ENCODE data around the gene ADIPOR2.
"Not testable (repeated sequence)": the region's sequence is repeated elsewhere in the genome, so short reads cannot be mapped to it uniquely, and the experiment has no call there.

The ADIPOR2 gene

DNA sequence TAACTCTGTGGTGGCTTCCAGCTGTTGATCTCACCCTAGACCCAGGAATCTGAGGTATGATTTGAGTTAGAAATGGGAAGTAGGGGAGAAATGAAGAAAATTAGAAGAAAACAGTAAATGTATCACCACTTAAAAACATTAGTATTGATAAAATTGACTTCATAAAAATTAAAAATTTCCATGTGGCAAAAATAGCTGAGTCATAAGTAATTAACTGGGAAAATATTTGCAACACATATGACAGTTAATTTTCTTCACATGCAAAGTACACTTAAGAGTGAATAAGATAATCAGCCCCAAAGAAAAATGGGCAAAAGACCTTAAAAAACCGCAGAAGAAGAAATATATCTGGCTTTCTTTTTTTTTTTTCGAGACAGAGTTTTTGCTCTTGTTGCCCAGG, 25.5 kb upstream of the ADIPOR2 start:
- DNase-seq: no peak

DNA sequence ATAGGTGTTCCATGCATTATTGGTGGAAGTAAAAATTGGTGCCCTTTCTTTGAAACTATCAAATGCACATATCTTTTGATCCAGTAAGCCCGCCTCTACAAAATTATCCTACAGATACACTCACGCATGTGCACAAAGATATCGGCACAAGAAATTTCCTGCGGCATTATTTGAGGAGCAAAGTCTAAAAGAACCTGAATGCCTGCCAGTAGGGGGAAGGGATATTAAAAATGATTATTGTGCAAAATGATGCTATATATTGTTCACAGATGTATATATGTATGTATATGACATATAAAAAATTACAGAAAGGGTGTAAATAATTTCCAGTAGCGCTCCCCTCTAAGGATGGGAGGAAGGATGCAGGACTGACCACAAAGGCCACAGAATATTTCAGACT, 24.7 kb upstream of the ADIPOR2 start:
- no peak for DNase-seq

DNA sequence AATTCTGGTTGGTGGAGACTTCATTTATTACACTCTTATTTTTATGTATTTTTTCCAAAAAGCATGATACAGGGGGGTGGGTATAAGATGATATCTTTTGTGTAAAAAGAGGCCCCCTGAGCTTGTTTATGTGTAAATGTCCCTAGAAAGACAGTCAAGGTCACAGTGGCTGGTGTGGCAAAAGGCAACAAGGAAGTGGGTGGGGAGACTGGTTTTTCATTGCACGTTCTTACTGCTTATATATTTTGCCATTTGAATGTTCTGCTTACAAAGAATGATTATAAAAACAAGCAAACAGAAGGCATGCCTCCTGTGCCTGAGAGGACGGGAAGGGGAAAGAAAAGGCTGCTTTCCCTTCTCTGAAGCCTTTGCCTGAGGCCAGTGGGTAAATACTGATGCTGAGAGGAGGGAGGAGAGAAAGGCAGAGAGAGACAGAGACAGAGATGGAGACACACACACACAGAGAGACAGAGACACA, 24.1 kb upstream of the ADIPOR2 start:
- peak; percentile 27 to 30 for DNase-seq

DNA sequence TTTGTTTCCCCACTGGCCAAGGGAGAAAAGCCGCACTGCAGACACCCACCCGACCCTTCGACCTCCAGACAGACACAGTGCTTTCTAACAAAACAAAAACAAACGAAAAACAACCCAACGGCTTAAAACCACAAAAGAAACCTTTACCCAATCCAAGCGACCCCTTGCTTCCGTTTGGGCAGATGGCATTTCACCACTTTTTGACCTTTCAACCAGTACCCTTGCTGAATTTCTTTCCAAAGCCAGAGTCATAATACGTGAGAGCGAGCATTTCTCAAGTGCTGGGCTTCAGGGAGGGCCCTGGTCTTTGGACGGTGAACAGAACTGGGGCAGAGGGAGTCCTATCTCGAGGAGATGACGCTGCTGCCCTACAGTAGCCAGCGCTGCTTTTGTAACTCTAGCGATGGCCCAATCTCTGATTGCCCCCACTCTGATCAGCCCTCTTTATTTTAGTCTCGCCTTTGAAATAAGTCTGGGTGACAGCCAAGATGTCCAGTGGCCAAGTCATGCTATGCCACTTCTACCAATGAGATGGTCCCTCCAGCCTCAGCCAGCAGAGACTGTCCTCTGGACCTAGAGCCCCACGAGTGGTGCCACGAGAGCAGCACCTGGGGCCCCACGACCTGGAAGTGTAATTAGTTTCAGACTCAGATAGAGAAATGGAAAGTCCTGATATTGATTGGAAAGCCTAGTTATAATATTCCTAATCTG, 21.9 kb upstream of the ADIPOR2 start:
- DNase-seq: peak; percentile 86 to 94

DNA sequence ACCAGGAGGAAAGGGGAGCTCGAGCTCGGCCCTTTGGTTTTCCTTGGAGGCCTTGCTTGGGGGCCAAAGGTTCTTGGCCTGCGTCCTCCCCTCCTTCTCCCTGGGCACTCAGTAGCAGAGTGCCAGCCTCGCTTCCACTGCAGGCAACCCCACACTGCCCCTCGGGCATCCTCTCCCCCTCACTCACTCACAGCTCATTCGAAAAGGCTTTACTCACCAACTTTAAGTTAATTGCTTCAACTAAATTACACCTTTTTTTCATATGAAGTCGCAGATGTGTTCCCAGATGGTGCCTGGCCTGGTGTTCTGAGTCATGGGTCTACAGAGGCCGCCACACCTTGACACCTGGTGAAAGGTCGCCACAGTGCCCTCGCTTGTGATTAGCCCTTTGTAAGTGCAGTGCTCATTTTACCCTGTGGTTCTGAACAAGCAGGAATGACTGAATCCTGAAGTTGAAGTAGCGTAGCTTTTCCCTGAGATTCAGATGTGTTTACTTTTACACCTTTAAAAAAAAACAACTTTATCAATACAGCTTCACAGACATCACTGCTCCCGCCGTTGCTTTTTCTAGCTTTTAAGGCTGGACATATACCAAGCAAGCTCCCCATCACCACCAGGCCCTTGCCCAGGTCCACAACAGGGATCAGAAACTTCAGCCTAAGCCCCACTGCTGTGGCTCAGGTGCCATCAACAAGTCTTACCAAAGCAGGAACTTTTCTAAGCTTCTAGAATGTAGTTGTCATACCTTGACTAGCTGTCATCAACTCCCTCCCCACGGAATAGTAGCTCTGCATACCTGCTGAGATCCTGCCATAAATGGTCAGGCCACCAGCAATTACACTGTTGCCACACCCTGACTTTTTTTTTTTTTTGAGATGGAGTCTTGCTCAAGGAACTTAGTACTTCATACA, 20.3 kb upstream of the ADIPOR2 start:
- no peak for DNase-seq

DNA sequence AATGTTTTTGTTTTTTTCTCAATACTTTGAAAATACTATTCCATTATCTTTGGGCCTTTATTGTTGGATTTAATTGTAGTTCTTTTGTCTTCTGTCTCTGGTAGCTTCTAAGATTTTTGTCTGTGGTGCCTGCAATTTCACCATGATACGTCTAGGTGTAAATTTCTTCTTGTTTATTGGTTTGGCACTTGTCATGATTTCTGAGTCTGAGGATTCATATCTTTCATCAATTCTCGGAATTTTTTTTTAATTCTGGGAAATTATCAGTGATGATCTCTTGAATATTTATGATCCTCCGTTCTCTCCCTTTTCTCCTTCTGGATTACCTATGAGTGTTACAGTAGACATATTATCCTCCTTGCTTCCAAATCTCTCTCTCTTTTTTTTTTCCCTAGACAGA, 14.8 kb upstream of the ADIPOR2 start:
- DNase-seq: no peak

DNA sequence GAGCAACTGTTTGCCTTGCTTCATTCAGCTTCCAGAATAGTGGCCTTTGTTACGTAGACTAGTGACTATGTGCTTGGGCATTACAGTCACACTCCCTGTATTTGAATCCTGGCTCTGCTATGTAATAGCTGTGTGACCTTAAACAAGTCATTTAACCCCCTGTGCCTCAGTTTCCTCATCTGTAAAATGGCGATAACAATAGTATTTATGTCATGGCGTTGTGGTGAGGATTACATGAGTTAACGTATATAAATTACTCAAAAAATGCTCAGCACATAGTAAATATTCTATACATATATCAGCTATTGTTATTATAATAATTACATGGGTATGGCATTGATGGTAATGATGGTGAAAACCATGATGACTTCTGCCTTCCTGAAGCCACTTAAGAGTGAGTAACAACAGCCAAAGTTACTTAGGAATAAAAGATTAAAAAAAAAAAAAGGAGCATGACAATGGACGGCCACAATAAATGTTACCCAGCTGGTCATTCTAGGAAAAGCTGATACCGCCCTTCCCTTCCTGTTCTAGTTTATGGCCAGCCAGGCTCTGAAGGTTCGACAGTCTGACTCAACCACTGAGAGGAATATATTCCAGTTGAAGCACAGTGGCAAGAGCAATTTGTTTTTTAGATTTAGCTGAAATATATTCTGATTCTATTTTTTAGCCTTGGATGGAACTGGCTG, 9.9 kb upstream of the ADIPOR2 start:
- no peak for DNase-seq

DNA sequence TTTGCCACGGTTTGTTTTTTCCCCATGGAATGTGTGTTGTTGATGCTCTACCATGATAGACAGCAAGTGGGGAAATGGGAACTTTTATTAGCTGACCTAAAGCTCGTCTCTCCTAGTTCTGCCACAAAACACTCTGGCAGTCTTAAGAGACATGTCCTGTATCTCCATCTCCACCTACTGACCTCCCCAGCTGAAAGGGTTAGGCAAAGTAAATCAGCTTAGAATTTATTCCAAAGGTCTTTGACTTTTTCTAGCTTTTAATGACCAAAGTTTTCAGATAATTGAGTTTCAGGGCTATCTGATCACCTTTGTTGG, 9.4 kb upstream of the ADIPOR2 start:
- no peak for DNase-seq

DNA sequence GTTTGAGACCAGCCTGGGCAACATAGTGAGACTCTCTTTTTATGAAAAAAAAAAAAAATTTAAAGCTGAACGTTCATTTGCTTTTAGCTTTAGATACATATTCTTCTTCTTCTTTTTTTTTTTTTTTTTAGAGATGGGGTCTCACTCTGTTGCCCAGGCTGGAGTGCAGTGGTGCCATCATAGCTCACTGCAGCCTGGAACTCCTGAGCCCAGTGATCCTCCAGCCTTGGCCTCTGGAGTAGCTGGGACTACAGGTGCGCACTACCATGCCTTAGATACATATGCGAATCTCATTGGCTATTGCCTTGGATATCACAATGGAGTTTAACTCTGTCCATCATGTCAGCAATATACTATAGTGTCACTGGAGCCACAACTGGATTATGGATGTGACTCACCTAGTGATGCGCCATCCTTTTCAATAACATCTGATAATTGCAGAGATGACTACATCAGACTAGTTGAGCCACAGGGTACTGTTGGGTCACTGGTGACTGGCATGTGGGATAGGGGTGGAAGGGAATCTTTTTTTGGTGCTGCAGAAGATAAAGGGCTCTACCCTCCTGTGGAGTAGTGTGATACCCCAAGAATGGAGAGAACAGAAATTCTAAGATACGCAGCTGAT, 2.7 kb upstream of the ADIPOR2 start:
- DNase-seq: no peak

DNA sequence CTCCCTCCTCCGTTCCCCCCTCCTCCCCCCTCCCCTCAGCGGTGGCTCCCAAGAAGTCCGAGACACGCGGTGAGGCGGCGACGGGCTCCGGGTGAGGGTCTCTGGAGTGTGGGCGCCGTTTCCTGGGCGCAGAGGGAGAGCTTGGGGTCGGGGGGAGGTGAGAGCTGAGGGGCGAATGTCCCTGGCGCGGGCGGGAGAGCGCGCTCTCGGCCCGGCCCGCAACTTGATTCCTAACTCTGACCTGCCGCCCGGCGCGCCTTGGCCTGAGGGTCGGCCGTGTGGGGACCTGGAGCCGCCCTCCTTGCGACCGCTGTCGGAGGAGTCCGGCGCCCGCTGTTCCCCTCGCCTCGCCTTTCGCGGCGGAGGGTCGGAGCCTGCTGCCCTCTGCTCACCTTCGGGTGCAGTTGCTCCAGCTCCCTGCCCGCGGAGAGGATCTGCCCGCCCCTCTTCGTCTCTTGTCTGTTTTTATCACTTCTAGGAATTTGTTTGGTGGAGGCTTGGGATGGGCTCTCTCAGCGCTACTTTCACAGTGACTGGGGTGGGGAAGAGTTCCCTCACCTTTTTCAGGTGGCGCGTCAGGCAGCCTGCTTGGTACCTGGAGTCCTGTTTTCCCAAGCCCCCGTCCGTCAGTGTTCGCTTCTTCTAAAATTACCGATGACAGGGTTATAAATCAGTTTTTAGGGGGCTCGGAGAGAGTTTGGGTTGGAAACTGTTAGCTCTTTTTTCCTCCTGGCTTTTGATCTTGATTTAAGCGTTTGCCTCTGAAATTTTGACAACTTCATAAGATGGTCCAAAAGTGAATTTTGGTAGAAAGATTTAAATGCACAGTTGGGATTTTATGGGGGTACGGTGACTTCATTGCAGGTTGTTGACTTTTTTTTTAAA, 495 bp downstream of the ADIPOR2 start:
- DNase-seq: peak in 1 of 2 donors; percentile 36

DNA sequence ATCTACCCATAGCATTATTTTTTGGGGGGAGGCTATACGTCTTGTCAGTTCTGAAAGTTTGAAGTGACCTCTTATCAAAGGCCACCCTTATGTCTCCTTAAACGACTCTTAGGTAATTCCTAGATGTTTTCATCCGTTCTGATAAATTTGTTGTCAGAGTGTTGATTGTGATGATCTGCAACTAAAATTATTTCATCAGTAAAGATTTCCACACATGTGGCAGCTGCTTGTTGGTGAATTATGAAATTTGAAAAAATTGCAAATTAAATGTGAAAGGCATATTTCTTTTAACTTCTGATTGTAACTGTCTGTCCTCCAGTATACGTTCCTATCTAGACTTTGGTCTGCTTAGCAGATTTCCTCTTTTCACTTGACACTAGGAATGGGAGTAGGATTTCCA, 1.4 kb downstream of the ADIPOR2 start:
- DNase-seq: peak in 1 of 2 donors; percentile 64

DNA sequence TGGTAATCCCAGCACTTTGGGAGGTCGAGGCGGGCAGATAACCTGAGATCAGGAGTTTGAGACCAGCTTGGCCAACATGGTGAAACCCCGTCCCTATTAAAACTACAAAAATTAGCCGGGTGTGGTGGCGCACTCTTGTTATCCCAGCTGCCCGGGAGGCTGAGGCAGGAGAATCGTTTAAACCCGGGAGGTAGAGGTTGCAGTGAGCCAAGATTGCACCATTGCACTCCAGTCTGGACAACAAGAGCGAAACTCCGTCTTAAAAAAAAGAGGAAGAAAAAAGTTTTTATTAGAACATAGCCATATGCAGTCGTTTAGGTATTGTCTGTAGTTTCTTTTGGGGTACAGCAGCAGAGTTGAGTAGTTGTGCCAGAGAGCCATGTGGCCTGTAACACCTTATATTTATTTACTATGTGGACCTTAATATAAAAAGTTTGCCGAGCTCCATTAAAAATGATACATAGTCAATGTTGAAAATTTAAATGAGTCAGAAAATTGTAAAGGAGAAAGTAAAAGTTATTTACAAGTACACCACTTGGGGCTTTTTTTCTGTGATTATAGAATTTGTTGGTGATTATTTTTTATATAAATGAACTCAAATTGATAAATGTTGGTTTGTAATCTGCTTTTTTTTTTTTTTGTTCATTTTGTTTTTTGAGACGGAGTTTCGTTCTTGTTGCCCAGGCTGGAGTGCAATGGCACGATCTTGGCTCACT, 2.2 kb downstream of the ADIPOR2 start:
- peak; percentile 29 to 77 for DNase-seq

DNA sequence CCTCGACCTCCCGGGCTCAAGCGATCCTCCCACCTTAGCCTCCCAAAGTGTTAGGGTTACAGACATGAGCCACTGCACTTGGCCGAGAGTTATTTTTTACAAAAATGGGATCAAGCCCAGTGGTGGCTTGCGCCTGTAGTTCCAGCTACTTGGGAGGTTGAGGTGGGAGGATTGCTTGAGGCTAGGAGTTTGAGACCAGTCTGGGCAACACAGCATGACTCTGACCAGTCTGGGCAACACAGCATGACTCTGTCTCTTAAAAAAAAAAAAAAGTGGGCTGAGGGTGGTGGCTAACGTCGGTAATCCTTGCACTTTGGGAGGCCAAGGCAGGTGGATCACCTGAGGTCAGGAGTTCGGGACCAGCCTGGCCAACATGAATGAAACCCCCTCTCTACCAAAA, 4.2 kb downstream of the ADIPOR2 start:
- not testable (repeated sequence) for DNase-seq

DNA sequence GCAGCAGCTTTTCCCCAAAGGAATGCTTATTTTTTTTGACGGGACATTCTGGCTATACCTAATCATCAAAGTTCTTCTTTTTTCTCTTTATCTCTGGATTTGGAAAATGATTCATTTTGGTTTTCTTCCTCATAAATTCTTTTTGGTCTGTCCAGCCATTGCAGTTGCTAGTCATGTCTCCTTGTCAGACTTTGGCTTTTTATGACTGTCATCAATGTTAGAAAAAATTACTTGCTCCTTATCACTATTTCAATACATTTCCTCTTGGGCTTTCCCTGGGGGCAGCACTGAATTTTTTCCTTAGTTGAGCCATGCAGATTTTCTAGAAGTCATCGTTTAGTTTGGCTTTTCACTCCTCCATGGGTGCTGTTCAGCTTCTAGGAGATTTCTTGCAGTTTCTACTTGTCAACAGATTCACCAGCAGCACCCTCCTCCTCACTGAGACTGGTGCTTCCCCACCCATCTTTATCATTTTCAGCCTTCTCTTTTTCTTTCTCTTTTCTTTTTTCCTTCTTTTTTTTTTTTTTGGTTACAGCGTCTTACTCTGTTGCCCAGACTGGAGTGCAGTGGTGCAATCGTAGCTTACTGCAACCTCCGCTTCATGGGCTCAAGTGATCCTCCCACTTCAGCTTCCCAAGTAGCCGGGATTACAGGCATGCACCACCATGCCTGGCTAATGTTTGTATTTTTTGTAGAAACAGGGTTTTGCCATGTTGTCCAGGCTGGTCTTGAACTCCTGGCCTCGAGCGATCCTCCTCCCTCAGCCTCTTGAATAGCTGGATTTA, 5.2 kb downstream of the ADIPOR2 start:
- DNase-seq: peak in 1 of 2 donors; percentile 30

DNA sequence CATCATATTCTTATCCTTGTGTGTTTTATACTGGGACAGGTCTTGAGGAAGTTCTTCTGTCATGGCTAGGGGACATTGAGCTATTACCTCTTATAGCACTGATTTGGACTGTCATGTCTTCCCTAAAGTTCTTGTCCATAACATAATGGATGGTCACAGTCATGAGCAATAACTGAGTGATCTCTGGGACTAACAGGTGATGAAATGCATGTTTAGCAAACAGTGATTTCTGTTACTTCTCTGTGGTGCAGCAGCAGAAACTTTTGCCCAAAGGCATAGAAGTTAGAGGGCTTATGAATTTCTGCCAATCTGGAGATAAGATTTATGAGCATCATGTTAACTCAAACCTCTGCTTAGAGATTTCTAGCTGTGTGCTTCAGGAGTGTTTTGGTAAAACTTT, 5.9 kb downstream of the ADIPOR2 start:
- DNase-seq: peak in 1 of 2 donors; percentile 30

DNA sequence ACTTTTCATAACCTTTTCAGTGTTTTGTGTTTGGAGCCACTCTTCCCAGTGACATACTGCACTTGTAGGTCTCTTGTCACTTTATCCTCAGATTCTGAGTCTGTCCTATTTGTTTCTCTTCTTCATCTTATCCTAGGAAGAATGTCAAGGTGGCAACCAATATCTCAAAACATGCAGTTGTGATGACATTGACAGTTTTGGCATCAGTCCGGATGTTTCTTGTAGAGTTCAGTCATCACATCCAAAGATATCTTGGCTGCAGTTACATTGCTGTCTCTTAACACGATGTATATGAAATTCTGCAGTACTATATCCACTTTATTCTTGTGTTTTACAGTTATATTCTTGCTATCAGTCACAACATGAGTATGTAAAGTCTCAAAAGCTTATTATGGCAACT, 6.4 kb downstream of the ADIPOR2 start:
- DNase-seq: no peak

DNA sequence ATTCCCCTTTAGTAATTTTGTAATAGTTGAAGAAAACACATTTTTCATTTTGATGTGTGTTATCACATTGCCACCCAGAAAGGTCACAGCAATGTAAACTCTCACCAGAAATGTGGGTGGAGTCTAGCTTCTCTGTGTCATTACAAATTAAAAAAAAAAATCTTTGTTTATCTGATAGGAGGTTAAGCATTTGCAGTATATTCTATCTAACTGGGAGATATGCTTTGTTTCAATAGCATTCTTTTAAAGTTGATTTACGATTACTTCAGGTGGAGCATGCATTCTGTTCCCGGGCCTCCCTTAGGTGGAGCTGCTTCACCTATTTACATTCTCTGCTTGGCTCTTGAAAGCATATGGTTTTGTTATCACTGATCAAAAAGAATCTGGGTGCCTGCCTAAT, 7.8 kb downstream of the ADIPOR2 start:
- no peak for DNase-seq

DNA sequence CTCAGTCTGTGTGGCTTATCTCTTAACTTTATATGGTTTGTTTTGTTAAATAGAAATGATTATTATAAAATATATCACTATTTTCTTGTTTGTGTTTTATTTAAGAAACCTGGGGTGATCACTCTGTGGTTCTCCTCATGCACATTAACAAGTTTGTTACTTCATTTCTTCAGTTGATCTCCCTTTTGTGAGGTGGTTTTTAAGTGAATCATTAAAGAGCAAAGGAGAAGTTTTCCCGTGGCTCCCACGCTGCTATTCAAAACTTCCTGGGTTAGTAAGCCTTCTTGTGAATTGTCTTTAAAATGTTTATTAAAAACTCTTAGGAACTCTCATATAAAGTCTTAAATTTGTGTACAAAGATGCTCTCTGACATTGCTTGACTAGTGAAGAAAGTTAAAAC, 11.8 kb downstream of the ADIPOR2 start:
- DNase-seq: peak in 1 of 2 donors; percentile 44

DNA sequence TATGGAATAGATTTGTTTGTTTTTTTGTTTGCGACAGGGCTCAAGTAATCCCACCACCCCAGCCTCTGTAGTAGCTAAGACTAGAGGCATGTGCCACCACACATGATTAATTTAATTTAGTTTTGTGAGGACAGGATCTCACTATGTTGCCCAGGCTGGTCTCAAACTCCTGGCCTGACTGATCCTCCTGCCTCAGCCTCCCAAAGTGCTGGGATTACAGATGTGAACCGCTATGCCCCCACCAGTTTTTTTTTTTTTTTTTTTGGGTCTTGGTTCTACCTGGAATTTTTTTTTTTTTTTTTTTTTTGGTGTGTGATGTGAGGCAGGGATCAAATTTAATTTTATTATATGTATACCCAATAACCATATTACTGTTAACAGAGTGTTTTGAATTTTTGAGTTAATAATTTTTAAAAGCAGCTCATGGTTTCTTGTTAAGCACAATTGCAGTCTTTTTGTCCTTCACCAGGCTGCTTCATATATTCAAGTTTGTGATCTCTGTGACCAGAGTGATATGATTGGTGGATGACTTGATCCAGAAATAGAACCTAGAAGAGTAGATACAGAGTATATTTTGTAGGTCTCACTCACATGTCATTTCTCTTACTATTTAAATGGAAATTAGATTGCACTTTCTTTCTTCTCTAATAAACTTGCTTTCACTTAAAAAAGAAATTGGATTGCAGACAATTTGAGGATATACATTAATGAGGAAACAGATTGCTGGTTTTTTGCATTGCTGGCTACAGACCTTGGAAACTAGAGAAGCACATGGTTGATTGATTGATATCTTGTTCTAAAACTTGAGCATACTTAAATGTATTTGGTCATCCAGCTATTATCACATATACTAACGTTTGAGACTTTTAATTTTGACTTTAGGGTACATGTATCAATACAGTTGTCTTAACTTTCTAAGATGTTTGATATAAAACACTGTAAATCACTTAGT, 13.2 kb downstream of the ADIPOR2 start:
- DNase-seq: peak in 1 of 2 donors; percentile 28
